Stimulated activated memory B cell treated with anti-CD40 and anti-IgM and Interleukin-4, amounts not matched to agents 10 μg/mL and 1 μg/mL and 100 μg/mL, for 72 hours (primary cell): ENCODE measurements around the gene SLC16A10.

Experiments used
- ATAC-seq: fragments of 150-1000 bp; cut with Tn5 transposase; 2 replicates; pipeline ENCODE4 v1.10.0; 2021
- H3K27ac Mint-ChIP-seq: one replicate; pipeline ENCODE4 v1.8.0; 2022; ENCODE audit warnings: mild to moderate bottlenecking, mixed read lengths
- H3K27me3 Mint-ChIP-seq: one replicate; pipeline ENCODE4 v1.8.0; 2022; ENCODE audit warnings: mixed read lengths
- H3K36me3 Mint-ChIP-seq: one replicate; pipeline ENCODE4 v1.8.0; 2022; ENCODE audit warnings: mixed read lengths
- H3K4me1 Mint-ChIP-seq: one replicate; pipeline ENCODE4 v1.8.0; 2022; ENCODE audit warnings: mixed read lengths
- H3K4me3 Mint-ChIP-seq: one replicate; pipeline ENCODE4 v1.8.0; 2022; ENCODE audit warnings: mild to moderate bottlenecking, moderate library complexity, mixed read lengths
- H3K9me3 Mint-ChIP-seq: one replicate; pipeline ENCODE4 v1.8.0; 2022; ENCODE audit warnings: mixed read lengths

The SLC16A10 gene

GRCh38 chr6:111204305-111204704, 117.0 kb downstream of the SLC16A10 start:
- Mint-ChIP-seq H3K27me3 (no peaks in the 10 kb centered on the region), H3K36me3 (no peaks in the 10 kb centered on the region), H3K4me3 (no peak overlapping the region), H3K9me3 (no peaks in the 10 kb centered on the region), H3K27ac (no peak overlapping the region), H3K4me1 (peaks cover 8% of the 10 kb centered on the region)
- ATAC-seq, result no peak

- no peak overlapping the region for H3K4me3 Mint-ChIP-seq
- H3K9me3 Mint-ChIP-seq, result no peaks in the 10 kb centered on the region
- H3K27ac Mint-ChIP-seq, result no peak overlapping the region
- no peak for ATAC-seq
- no peaks in the 10 kb centered on the region for H3K36me3 Mint-ChIP-seq
- no peaks in the 10 kb centered on the region for H3K27me3 Mint-ChIP-seq
- peaks cover 5% of the 10 kb centered on the region for H3K4me1 Mint-ChIP-seq
Observed at GRCh38 chr6:111204881-111205280, 117.6 kb downstream of the SLC16A10 start.

GRCh38 chr6:111205502-111205901, 118.2 kb downstream of the SLC16A10 start:
- no peak for ATAC-seq
- Mint-ChIP-seq H3K27ac (no peak overlapping the region), H3K27me3 (no peaks in the 10 kb centered on the region), H3K4me1 (no peaks in the 10 kb centered on the region), H3K4me3 (no peak overlapping the region), H3K9me3 (no peaks in the 10 kb centered on the region), H3K36me3 (no peaks in the 10 kb centered on the region)

GRCh38 chr6:111207141-111207858, 120.0 kb downstream of the SLC16A10 start:
- Mint-ChIP-seq H3K27me3 (no peaks in the 10 kb centered on the region), H3K4me3 (no peak overlapping the region)
- no peak for ATAC-seq

GRCh38 chr6:111208933-111209332, 121.6 kb downstream of the SLC16A10 start:
- Mint-ChIP-seq H3K4me1 (no peaks in the 10 kb centered on the region), H3K27me3 (no peaks in the 10 kb centered on the region), H3K9me3 (no peaks in the 10 kb centered on the region), H3K27ac (no peak overlapping the region), H3K4me3 (no peak overlapping the region), H3K36me3 (no peaks in the 10 kb centered on the region)
- ATAC-seq, result no peak

More at GRCh38 chr6:111207141-111207858, 120.0 kb downstream of the SLC16A10 start:
- no peaks in the 10 kb centered on the region for H3K4me1 Mint-ChIP-seq
- no peak overlapping the region for H3K27ac Mint-ChIP-seq
- no peaks in the 10 kb centered on the region for H3K9me3 Mint-ChIP-seq
- H3K36me3 Mint-ChIP-seq, result no peaks in the 10 kb centered on the region

- H3K4me3 Mint-ChIP-seq, result no peak overlapping the region
- no peak overlapping the region for H3K27ac Mint-ChIP-seq
- no peaks in the 10 kb centered on the region for H3K4me1 Mint-ChIP-seq
Observed at GRCh38 chr6:111210194-111210728, 123.0 kb downstream of the SLC16A10 start.

GRCh38 chr6:111211411-111212030, 124.2 kb downstream of the SLC16A10 start:
- H3K9me3 Mint-ChIP-seq, result no peaks in the 10 kb centered on the region
- no peak overlapping the region for H3K27ac Mint-ChIP-seq
- no peaks in the 10 kb centered on the region for H3K27me3 Mint-ChIP-seq
- no peak for ATAC-seq
- H3K4me1 Mint-ChIP-seq, result no peaks in the 10 kb centered on the region
- no peaks in the 10 kb centered on the region for H3K36me3 Mint-ChIP-seq
- no peak overlapping the region for H3K4me3 Mint-ChIP-seq

More at GRCh38 chr6:111210194-111210728, 123.0 kb downstream of the SLC16A10 start:
- no peaks in the 10 kb centered on the region for H3K36me3 Mint-ChIP-seq
- ATAC-seq, result peak; percentile 48
- H3K27me3 Mint-ChIP-seq, result no peaks in the 10 kb centered on the region
- no peaks in the 10 kb centered on the region for H3K9me3 Mint-ChIP-seq

- Mint-ChIP-seq H3K4me3 (no peak overlapping the region), H3K27ac (no peak overlapping the region), H3K4me1 (no peaks in the 10 kb centered on the region), H3K27me3 (no peaks in the 10 kb centered on the region), H3K9me3 (no peaks in the 10 kb centered on the region), H3K36me3 (no peaks in the 10 kb centered on the region)
- ATAC-seq, result no peak
Observed at GRCh38 chr6:111212625-111213024, 125.3 kb downstream of the SLC16A10 start.

- Mint-ChIP-seq H3K4me3 (no peak overlapping the region), H3K27me3 (no peaks in the 10 kb centered on the region), H3K9me3 (no peaks in the 10 kb centered on the region), H3K27ac (no peak overlapping the region), H3K4me1 (no peaks in the 10 kb centered on the region), H3K36me3 (no peaks in the 10 kb centered on the region)
- no peak for ATAC-seq
Observed at GRCh38 chr6:111215131-111215530, 127.8 kb downstream of the SLC16A10 start.

- Mint-ChIP-seq H3K4me3 (no peak overlapping the region), H3K27me3 (no peaks in the 10 kb centered on the region), H3K27ac (no peak overlapping the region), H3K4me1 (no peaks in the 10 kb centered on the region), H3K9me3 (no peaks in the 10 kb centered on the region), H3K36me3 (no peaks in the 10 kb centered on the region)
- no peak for ATAC-seq
Observed at GRCh38 chr6:111219785-111220184, 132.5 kb downstream of the SLC16A10 start.

GRCh38 chr6:111220383-111221031, 133.2 kb downstream of the SLC16A10 start:
- H3K27me3 Mint-ChIP-seq, result no peaks in the 10 kb centered on the region
- H3K9me3 Mint-ChIP-seq, result no peaks in the 10 kb centered on the region
- no peaks in the 10 kb centered on the region for H3K4me1 Mint-ChIP-seq
- no peak overlapping the region for H3K27ac Mint-ChIP-seq
- H3K4me3 Mint-ChIP-seq, result no peak overlapping the region
- ATAC-seq, result no peak
- no peaks in the 10 kb centered on the region for H3K36me3 Mint-ChIP-seq

GRCh38 chr6:111221804-111222203, 134.5 kb downstream of the SLC16A10 start:
- H3K36me3 Mint-ChIP-seq, result no peaks in the 10 kb centered on the region
- no peak overlapping the region for H3K4me3 Mint-ChIP-seq
- no peak overlapping the region for H3K27ac Mint-ChIP-seq
- H3K27me3 Mint-ChIP-seq, result no peaks in the 10 kb centered on the region
- ATAC-seq, result no peak
- H3K9me3 Mint-ChIP-seq, result no peaks in the 10 kb centered on the region
- no peaks in the 10 kb centered on the region for H3K4me1 Mint-ChIP-seq

- no peak for ATAC-seq
- Mint-ChIP-seq H3K36me3 (no peaks in the 10 kb centered on the region), H3K4me1 (no peaks in the 10 kb centered on the region), H3K27ac (no peak overlapping the region), H3K4me3 (no peak overlapping the region), H3K9me3 (no peaks in the 10 kb centered on the region), H3K27me3 (no peaks in the 10 kb centered on the region)
Observed at GRCh38 chr6:111222341-111222740, 135.0 kb downstream of the SLC16A10 start.

- ATAC-seq, result no peak
- Mint-ChIP-seq H3K9me3 (no peaks in the 10 kb centered on the region), H3K36me3 (no peaks in the 10 kb centered on the region), H3K4me3 (no peak overlapping the region), H3K27ac (no peak overlapping the region), H3K27me3 (peaks cover 9% of the 10 kb centered on the region), H3K4me1 (no peaks in the 10 kb centered on the region)
Observed at GRCh38 chr6:111228094-111228493, 140.8 kb downstream of the SLC16A10 start.

- ATAC-seq, result no peak
- no peaks in the 10 kb centered on the region for H3K9me3 Mint-ChIP-seq
- no peaks in the 10 kb centered on the region for H3K36me3 Mint-ChIP-seq
- H3K4me1 Mint-ChIP-seq, result no peaks in the 10 kb centered on the region
- H3K27ac Mint-ChIP-seq, result no peak overlapping the region
- H3K4me3 Mint-ChIP-seq, result no peak overlapping the region
- H3K27me3 Mint-ChIP-seq, result peaks cover 29% of the 10 kb centered on the region
Observed at GRCh38 chr6:111230351-111231089, 143.2 kb downstream of the SLC16A10 start.
